Naive thymus-derived CD8-positive, alpha-beta T cell (primary cell): ENCODE results near the gene SPR. TPM values are rescaled to one million over a fixed set of nuclear protein-coding genes. Genes with fewer than 3 reads are reported as not detected.

Source experiments
- ATAC-seq, 2 donors: fragments of 150-1000 bp; cut with Tn5 transposase in 1 of 2; sonication (Bioruptor Pico), chemical (Tn5 transposase) in 1 of 2; 1 replicate in 1 of 2; 2 replicates in 1 of 2; pipeline ENCODE4 v1.10.0; 2021; ENCODE audit warnings: mild to moderate bottlenecking in 2 of 2, moderate library complexity in 2 of 2
- POLR2A ChIA-PET: fragments of 350-600 bp; sonication (Branson Sonifier 250); formaldehyde crosslinking; loops from one replicate; lab custom pipeline; 2021; ENCODE audit warnings: antibody characterized with exemption; lab: Charles Lee
- DNase-seq, 10 donors: peaks; one replicate each; pipeline versions ENCODE4 v3.0.0 to v3.0.0-alpha.2; 2020 to 2022
- H3K27ac Mint-ChIP-seq, 10 donors: one replicate each; pipeline ENCODE4 v1.8.0; 2020 to 2022; ENCODE audit warnings: mild to moderate bottlenecking in 10 of 10, mixed read lengths in 10 of 10, moderate library complexity in 4 of 10, inconsistent platforms in 1 of 10
- H3K27me3 Mint-ChIP-seq, 5 donors: one replicate each; pipeline ENCODE4 v1.8.0; 2021 to 2022; ENCODE audit warnings: mixed read lengths in 5 of 5
- H3K36me3 Mint-ChIP-seq, 3 donors: one replicate each; pipeline ENCODE4 v1.8.0; 2020 to 2022; ENCODE audit warnings: mixed read lengths in 3 of 3, mild to moderate bottlenecking in 2 of 3, inconsistent platforms in 1 of 3
- H3K4me1 Mint-ChIP-seq, 4 donors: one replicate each; pipeline ENCODE4 v1.8.0; 2021 to 2022; ENCODE audit warnings: mixed read lengths in 4 of 4
- H3K4me3 Mint-ChIP-seq, 10 donors: one replicate each; pipeline ENCODE4 v1.8.0; 2020 to 2022; ENCODE audit warnings: mild to moderate bottlenecking in 10 of 10, mixed read lengths in 10 of 10, moderate library complexity in 6 of 10, inconsistent platforms in 1 of 10
- H3K9me3 Mint-ChIP-seq, 9 donors: one replicate each; pipeline ENCODE4 v1.8.0; 2020 to 2022; ENCODE audit warnings: mixed read lengths in 9 of 9, mild to moderate bottlenecking in 3 of 9, inconsistent platforms in 1 of 9, moderate library complexity in 1 of 9
- polyA plus RNA-seq, 3 donors: library from polyadenylated mRNA; unstranded; fragments of 300-500 nt; fragmentation: Illumina TruSeq; gene quantifications; one replicate each; pipeline ENCODE4 v1.2.3, GENCODE V29; 2021
- total RNA-seq, 8 experiments: library from RNA in 2 of 8; stranded (reverse) in 2 of 8; gene quantifications; one replicate each; pipeline ENCODE4 v1.2.3 and lab custom pipeline; 2021 to 2026

SPR gene
- total and polyA plus RNA-seq, 5 experiments from 2014 or later, result 0.52 to 1.8 (median 0.63) TPM; not detected in 2

DNA sequence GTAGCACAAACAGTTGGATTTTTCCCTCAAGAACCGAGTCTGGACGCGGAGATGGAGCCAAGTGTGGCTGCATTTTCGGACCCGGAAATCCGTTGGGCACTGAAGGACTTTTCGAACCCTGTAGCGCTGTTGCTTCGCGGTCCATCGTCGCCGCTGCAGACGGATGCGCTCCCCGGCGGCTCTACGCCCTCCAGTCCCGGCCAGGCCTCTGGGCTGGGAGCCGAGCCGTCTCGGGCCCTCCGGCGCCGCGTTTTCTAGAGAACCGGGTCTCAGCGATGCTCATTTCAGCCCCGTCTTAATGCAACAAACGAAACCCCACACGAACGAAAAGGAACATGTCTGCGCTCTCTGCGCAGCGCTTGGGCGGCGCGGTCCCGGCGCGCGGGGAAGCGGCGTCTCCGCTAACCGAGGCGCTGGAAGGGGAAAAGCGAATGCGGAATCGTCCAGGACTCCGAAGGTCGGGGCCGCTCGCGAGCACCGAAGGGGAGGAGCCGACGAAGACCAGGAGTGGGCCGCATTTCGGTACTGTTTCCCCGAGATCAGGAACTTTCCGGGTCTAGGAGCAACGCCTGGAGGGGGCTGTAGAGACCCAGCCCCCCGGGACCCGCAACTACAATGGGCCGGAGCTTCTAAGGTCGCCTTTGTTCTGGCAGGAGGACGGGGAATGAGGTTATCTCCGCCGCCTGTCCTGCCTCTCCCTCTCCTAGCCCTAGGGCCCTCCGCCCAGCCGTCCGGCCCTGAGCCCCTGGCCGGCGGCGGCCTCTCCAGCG is 33.3 kb downstream of the SPR start:
- Mint-ChIP-seq H3K4me3 (peak overlapping the region; percentile 28 to 85 (median 60)), H3K27ac (no peak overlapping the region), H3K27me3 (peaks cover 32 to 83% (median 52%) of the 10 kb centered on the region in 5 donors), H3K4me1 (peaks cover 9 to 41% (median 31%) of the 10 kb centered on the region in 4 donors), H3K36me3 (peaks cover 0 to 3% (median 0%) of the 10 kb centered on the region in 3 donors), H3K9me3 (no peaks in the 10 kb centered on the region)
- POLR2A ChIA-PET, result no interaction called here
- peak in 1 of 2 donors; percentile 13 for ATAC-seq
- peak in 2 of 10 donors; percentile 24 to 26 for DNase-seq

DNA sequence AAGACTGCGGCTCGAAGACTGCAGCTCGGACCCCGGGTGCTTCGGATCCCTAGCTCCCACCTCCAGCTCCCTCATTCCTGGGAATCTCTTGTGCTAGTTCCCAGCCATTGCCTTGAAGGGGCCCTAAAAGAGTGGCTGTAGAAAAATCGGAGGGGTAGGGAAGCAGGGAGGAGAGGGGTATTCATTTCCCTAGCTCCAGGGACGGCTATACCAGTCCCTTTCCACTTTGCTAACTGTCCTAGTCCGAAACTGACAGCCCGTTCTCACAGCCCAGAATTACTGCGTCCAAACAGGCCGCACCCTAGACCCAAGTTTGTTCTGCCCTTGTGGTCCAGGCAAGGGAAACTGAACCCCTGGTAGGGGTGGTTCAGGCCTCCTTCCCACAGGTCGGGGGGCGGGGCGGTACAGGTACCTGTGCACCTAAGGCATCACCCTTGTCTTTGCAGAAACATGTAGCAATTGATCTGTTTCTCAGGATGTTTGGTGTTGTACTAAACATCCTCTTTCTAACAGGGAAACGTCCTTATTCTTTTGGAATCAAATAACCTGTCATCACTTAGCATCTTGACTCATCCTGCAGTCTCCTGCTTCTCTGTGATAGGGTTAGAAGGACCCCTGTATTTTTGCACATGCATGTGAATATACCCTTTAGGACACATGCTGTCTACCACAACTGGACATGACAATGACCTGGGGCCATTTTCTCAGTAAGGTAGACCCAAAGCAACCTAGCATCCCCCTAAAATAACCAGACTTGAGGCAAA is 34.1 kb downstream of the SPR start:
- peak overlapping the region in 4 of 10 donors; percentile 6 to 29 (median 20) for H3K4me3 Mint-ChIP-seq
- H3K27ac Mint-ChIP-seq, result no peak overlapping the region
- peaks cover 7 to 40% (median 29%) of the 10 kb centered on the region in 4 donors for H3K4me1 Mint-ChIP-seq
- peaks cover 0 to 3% (median 0%) of the 10 kb centered on the region in 3 donors for H3K36me3 Mint-ChIP-seq
- H3K9me3 Mint-ChIP-seq, result no peaks in the 10 kb centered on the region
- ATAC-seq, result no peak
- peaks cover 34 to 80% (median 52%) of the 10 kb centered on the region in 5 donors for H3K27me3 Mint-ChIP-seq
- no peak for DNase-seq
- POLR2A ChIA-PET, result no interaction called here

DNA sequence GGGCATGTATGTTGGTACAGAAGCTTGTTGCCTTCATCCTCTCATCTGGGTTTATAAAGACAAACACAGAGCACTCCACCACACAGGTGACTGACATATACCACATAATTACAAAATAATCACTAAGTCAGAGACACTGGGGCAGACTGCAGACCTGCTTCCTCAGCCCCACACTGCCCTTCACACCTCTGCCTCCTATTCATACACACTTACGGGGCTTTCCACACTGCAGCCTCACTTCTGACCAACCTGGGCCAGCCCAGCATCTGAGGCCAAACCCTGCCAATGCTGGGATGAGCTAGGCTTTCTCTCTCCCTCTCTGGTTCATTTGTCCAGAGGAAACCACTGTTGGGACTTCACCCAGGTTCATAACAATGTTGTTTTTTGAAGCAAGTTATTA is 34.6 kb downstream of the SPR start:
- ATAC-seq (no peak), DNase-seq (no peak)
- POLR2A ChIA-PET, result no interaction called here
- H3K27me3 Mint-ChIP-seq, result peaks cover 34 to 74% (median 51%) of the 10 kb centered on the region in 5 donors
- no peak overlapping the region for H3K27ac Mint-ChIP-seq
- peaks cover 0 to 2% (median 0%) of the 10 kb centered on the region in 3 donors for H3K36me3 Mint-ChIP-seq
- peak overlapping the region in 1 of 10 donors; percentile 12 for H3K4me3 Mint-ChIP-seq
- no peaks in the 10 kb centered on the region for H3K9me3 Mint-ChIP-seq
- peaks cover 6 to 36% (median 27%) of the 10 kb centered on the region in 4 donors for H3K4me1 Mint-ChIP-seq

DNA sequence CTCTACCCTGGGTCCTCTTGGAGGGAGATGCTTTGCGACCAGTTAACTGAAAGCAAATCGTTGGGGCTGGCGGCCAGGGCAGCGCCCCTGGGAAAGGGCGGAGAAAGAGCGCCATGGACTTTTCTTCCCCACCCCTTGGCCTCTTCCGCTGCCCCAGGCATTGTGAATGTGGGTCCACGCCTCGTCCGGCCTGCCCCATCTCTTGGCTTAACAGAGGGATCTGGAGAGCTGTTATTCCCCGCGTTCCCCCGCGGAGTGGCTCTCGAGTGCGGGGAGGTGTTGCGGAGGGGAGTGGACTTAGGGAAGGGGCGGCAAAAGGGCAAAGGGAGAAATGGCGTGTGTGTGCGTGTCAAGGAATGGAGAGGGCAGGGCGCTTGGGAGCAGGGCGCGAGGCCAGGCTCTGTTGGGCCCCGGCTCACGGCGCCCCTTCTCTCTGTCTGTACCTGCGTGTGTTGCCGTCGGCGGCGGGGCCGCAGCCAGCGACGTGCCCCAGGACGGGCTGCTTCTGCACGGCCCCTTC is 36.7 kb downstream of the SPR start:
- ATAC-seq (peak in 1 of 2 donors; percentile 37), DNase-seq (peak in 1 of 10 donors; percentile 16)

DNA sequence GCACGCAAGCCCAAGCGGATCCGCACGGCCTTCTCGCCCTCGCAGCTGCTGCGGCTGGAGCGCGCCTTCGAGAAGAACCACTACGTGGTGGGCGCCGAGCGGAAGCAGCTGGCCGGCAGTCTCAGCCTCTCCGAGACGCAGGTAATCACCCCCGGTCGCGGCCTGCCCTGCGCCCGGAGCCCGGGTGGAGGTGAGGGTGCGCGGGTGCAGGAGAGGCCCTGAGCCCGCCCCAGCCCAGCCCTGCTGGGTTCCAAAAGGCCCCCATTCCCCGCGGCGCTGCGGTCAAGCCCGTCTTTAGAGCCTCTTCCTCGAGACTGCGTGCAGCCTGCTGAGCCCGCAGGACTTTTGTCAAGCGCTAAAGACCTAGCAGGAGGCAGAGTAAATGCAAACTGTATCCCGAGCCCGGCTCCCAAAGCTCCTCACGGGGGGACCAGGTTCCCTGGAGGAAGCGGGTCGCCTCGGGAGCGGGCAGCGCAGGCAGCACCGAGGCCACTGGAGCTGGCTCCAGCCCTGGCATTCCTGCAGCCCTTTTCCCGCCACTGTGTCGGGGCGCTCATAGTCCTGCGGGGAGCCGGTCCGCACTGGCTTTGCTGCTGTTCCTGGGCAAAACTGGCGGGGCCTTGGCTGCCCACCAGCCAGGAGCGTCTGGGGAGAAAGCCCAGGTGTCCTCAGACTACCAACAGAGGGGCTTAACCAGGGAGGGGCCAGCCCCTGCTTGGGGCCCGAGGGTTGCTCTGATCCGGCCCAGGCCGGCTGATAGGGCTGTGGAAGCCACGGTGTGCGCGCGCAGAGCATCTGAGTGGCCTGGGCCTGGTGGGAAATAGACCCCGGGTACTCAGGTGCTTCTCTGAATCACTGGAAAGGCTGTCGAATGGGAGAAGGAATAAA is 37.4 kb downstream of the SPR start:
- peaks cover 26 to 56% (median 39%) of the 10 kb centered on the region in 5 donors for H3K27me3 Mint-ChIP-seq
- H3K4me3 Mint-ChIP-seq, result peak overlapping the region in 1 of 10 donors; percentile 29
- peaks cover 0 to 19% (median 17%) of the 10 kb centered on the region in 4 donors for H3K4me1 Mint-ChIP-seq
- H3K36me3 Mint-ChIP-seq, result no peaks in the 10 kb centered on the region
- no peaks in the 10 kb centered on the region for H3K9me3 Mint-ChIP-seq
- ATAC-seq (peak; percentile 29 to 34), DNase-seq (peak in 1 of 10 donors; percentile 15)
- POLR2A ChIA-PET, result no interaction called here
- H3K27ac Mint-ChIP-seq, result peak overlapping the region in 1 of 10 donors; percentile 26

More for the DNA sequence above, 36.7 kb downstream of the SPR start:
- Mint-ChIP-seq H3K4me3 (peak overlapping the region in 5 of 10 donors; percentile 19 to 57 (median 35)), H3K4me1 (peaks cover 0 to 26% (median 20%) of the 10 kb centered on the region in 4 donors), H3K27me3 (peaks cover 32 to 63% (median 44%) of the 10 kb centered on the region in 5 donors), H3K27ac (no peak overlapping the region), H3K9me3 (no peaks in the 10 kb centered on the region), H3K36me3 (no peaks in the 10 kb centered on the region)
- POLR2A ChIA-PET, result no interaction called here

DNA sequence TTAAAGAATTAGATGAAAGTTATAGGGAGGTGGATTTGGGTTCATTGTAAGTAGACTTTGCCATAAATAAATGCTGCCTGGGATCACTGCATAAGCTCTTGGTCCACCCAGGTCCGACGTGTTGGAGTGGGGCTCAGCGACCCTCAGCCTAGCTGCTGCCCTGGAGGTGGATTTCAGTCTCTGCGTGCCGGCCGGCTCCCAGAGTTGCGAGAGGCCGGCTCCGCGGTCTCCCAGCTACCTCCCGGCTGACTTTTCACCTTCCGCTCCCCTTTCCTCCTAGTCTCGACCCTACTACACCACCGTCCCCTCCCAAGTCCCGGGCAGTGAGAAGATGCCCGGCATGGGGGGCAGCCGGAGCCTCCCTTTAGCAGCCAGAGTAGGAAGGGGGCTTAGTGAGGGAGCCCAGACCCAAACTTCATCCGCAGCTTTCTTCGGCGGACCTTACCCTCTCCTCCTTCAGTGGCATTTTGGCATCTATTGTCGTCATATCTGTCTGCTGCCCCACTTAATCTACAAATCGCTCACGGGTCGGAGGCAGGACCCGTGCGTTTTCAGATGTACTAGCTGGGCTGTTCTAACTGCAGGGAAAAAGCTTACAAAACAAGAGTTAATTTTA is 38.2 kb downstream of the SPR start:
- peaks cover 0 to 16% (median 12%) of the 10 kb centered on the region in 4 donors for H3K4me1 Mint-ChIP-seq
- POLR2A ChIA-PET, result no interaction called here
- peaks cover 25 to 48% (median 37%) of the 10 kb centered on the region in 5 donors for H3K27me3 Mint-ChIP-seq
- H3K36me3 Mint-ChIP-seq, result no peaks in the 10 kb centered on the region
- DNase-seq (peak in 1 of 10 donors; percentile 7), ATAC-seq (no peak)
- no peak overlapping the region for H3K4me3 Mint-ChIP-seq
- no peaks in the 10 kb centered on the region for H3K9me3 Mint-ChIP-seq
- H3K27ac Mint-ChIP-seq, result peak overlapping the region in 1 of 10 donors; percentile 26

DNA sequence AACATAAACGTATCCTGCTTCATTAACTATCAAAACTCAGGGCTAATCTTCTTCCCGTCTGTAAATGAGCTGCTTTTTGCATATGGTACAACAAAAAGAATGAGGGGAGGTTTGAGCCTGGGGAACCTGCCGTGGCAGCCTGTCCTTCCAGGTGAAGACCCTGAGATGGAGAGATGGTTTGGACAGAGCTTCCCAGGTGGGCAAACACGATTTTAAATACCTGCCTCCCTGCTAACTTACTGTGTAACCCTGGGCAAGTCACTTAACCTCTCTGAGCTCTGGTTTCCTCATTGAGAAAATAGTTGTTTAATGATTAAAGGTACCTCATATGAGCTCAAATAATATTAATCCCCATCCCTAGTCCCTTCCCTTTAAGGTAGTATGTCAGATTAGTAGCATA is 39.2 kb downstream of the SPR start:
- Mint-ChIP-seq H3K9me3 (no peaks in the 10 kb centered on the region), H3K27ac (peak overlapping the region in 1 of 10 donors; percentile 51), H3K4me3 (no peak overlapping the region), H3K4me1 (peaks cover 0 to 16% (median 11%) of the 10 kb centered on the region in 4 donors), H3K27me3 (peaks cover 24 to 43% (median 35%) of the 10 kb centered on the region in 5 donors), H3K36me3 (no peaks in the 10 kb centered on the region)
- POLR2A ChIA-PET, result no interaction called here
- ATAC-seq, result no peak
- DNase-seq, result no peak

DNA sequence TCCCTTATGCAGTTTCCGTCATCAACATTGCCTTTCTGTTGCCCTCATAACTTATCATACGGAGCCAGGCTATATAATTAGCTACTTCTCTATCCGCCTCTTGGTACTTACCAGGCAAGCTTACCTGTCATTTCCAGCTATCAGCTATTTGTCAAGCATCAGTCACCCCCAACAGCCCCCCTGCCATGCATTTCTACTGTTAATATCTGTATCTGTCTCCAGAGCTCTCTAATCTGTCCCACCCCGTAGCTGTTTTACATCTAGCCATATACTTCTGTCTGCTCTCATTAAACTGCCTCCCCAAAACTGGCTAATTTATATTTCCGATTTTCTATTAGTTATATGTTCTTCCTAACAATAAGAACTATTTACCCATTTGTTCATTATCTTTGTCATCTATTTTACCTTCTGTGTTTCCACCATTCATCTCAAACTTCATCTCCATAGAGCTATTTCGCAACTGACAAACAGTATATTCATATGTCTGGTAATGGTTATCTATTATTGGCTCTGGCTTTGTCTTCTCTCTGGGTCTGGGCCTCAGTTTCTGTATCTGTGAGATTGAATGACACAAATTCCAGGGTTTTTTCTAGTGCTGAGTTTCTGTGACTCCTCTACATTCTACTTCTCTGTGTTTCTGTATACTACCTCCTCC is 39.7 kb downstream of the SPR start:
- Mint-ChIP-seq H3K27me3 (peaks cover 22 to 37% (median 29%) of the 10 kb centered on the region in 5 donors), H3K36me3 (no peaks in the 10 kb centered on the region), H3K27ac (no peak overlapping the region), H3K4me1 (peaks cover 0 to 16% (median 11%) of the 10 kb centered on the region in 4 donors), H3K9me3 (no peaks in the 10 kb centered on the region), H3K4me3 (no peak overlapping the region)
- DNase-seq, result no peak
- ATAC-seq, result no peak
- POLR2A ChIA-PET, result no interaction called here

DNA sequence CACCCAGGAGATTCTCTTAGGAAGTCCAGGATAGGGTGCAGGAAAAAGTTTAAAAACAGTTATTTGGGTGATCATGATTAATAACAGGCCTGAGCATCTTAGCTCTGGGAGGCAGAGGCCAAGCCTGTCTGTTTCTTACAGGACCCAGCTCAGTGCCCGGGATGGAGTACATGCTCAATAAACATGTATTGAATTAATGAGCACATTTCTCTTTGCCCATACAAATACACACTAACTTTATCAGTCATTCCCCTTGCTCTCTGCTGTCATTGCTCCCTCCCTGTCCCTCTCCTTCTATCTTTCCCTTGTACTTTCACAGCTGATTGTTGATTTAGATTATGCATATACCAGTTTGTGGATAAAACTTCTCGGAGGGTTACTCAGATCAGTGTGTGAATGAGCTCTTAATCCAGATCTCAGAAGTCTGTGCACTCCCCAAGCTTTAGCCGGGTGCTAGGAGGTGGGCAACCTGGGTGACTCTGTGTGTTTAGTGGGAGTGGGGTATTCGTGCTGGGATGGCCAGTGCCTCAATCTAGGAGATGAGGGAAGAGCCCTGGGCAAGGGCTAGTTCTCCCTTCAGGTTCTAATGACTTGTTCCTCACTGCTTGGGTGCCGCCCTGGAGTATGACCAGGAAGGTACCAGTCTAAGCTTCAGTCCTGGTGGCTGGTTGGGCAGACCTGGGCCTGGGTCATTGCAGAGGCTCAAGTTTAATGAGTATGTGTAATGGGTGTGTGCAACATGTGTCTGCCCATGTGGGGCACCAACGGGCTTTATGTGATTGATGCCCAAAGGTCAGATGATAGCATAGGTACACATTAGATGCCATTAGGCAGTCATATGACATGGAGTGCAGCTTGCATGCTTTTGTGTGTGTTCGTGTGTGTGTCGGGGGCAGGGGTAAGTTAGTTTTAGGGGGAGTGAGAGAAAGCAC is 40.7 kb downstream of the SPR start:
- peaks cover 0 to 16% (median 11%) of the 10 kb centered on the region in 4 donors for H3K4me1 Mint-ChIP-seq
- no peak overlapping the region for H3K27ac Mint-ChIP-seq
- H3K4me3 Mint-ChIP-seq, result no peak overlapping the region
- no peak for DNase-seq
- H3K36me3 Mint-ChIP-seq, result no peaks in the 10 kb centered on the region
- H3K9me3 Mint-ChIP-seq, result no peaks in the 10 kb centered on the region
- peaks cover 12 to 27% (median 20%) of the 10 kb centered on the region in 5 donors for H3K27me3 Mint-ChIP-seq
- no peak for ATAC-seq
- POLR2A ChIA-PET, result no interaction called here

DNA sequence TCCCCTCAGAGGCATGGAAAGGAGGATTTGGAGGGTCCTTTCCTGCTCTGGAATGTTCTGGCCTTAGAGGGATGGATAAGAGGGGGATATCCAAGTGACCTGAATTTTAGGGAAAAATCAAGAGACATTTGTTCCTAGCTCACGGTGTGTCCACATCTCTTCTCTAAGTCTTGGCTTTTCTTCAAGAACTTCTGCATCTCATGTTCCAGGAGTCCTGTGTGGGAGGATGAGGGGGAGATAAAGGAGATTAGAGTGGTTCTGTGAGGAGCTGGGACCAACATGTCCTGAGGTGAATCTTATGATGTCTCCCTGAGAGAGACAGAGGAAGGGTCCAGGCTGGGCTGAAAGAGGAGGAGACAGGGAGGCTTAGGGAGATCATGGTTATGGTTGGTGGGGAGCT is 41.8 kb downstream of the SPR start:
- POLR2A ChIA-PET, result no interaction called here
- Mint-ChIP-seq H3K36me3 (no peaks in the 10 kb centered on the region), H3K27ac (no peak overlapping the region), H3K4me1 (peaks cover 0 to 6% (median 3%) of the 10 kb centered on the region in 4 donors), H3K27me3 (peaks cover 1 to 18% (median 10%) of the 10 kb centered on the region in 5 donors), H3K4me3 (no peak overlapping the region), H3K9me3 (no peaks in the 10 kb centered on the region)
- ATAC-seq, result no peak
- DNase-seq, result no peak
